Sigmoid colon (tissue), 4 donors: ENCODE measurements around the gene GMEB2.

Experiments used
- EP300 ChIP-seq, 4 donors: sonication (generic); formaldehyde crosslinking; IDR thresholded peaks; one replicate each; pipeline ENCODE4 v1.6.1; 2017; ENCODE audit warnings: antibody characterized with exemption in 4 of 4
- TF ChIP-seq, protein P1 (sequence below), 4 experiments: fragments of 450-650 bp in 3 of 4; fragments of 200-600 bp in 1 of 4; IDR thresholded peaks; one replicate each; pipeline ENCODE4 v1.5.1; 2016 to 2019; ENCODE audit warnings: antibody characterized with exemption in 4 of 4, mild to moderate bottlenecking in 3 of 4, moderate library complexity in 2 of 4

DNA sequence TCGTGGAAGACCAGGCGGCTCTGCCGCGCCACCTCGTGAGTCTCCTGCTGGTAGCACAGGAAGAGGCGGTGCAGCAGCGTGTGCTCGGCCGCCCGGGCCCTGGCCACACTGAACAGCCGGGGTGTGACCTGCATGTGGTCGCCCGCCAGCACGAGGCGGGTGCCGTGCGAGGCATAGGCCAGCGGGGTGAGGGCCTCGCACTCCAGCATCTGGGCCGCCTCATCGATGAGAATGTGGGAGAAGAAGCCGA lies 59.8 kb downstream of the GMEB2 start:
- TF ChIP-seq, protein P1, sequence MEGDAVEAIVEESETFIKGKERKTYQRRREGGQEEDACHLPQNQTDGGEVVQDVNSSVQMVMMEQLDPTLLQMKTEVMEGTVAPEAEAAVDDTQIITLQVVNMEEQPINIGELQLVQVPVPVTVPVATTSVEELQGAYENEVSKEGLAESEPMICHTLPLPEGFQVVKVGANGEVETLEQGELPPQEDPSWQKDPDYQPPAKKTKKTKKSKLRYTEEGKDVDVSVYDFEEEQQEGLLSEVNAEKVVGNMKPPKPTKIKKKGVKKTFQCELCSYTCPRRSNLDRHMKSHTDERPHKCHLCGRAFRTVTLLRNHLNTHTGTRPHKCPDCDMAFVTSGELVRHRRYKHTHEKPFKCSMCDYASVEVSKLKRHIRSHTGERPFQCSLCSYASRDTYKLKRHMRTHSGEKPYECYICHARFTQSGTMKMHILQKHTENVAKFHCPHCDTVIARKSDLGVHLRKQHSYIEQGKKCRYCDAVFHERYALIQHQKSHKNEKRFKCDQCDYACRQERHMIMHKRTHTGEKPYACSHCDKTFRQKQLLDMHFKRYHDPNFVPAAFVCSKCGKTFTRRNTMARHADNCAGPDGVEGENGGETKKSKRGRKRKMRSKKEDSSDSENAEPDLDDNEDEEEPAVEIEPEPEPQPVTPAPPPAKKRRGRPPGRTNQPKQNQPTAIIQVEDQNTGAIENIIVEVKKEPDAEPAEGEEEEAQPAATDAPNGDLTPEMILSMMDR (IDR thresholded peaks at IDR 0.05) = no peak
- no peak for TF ChIP-seq EP300 (IDR thresholded peaks at IDR 0.05)
